Keratinocyte (primary cell): ENCODE results near the gene ZNF202. TPM values are rescaled to one million over a fixed set of nuclear protein-coding genes. Genes with fewer than 3 reads are reported as not detected.

Source experiments
- DNase-seq: peaks from one replicate; pipeline ENCODE4 v3.0.0-alpha.2; 2011; ENCODE audit warnings: low read depth, missing footprints, low spot score
- FAIRE-seq: peaks from 2 replicates; lab custom pipeline; 2011; peaks lifted over from hg19 to GRCh38; lab: Jason Lieb, UNC
- H2AFZ ChIP-seq: 2 replicates; pipeline ENCODE4 v1.6.0; 2012; ENCODE audit warnings: low read length, control low read depth, inconsistent platforms; ENCODE audit not compliant: control insufficient read depth
- H3K27ac ChIP-seq: 2 replicates; pipeline ENCODE4 v1.5.1; 2011; ENCODE audit warnings: low read length; ENCODE audit not compliant: control insufficient read depth, insufficient read depth
- H3K27me3 ChIP-seq: 3 replicates; pipeline ENCODE4 v1.6.0; 2011; ENCODE audit warnings: low read length; ENCODE audit not compliant: control insufficient read depth, insufficient read depth; ENCODE audit errors: extremely low read depth
- H3K36me3 ChIP-seq, 2 experiments: 2 replicates in 1 of 2; 3 replicates in 1 of 2; pipeline ENCODE4 v1.5.1; 2011; ENCODE audit warnings: low read length in 2 of 2, mild to moderate bottlenecking in 1 of 2; ENCODE audit not compliant: control insufficient read depth in 2 of 2, insufficient read depth in 2 of 2; ENCODE audit errors: extremely low read depth in 1 of 2
- H3K4me1 ChIP-seq: 3 replicates; pipeline ENCODE4 v1.5.1; 2011; ENCODE audit warnings: low read length; ENCODE audit not compliant: control insufficient read depth, insufficient read depth; ENCODE audit errors: extremely low read depth
- H3K4me2 ChIP-seq: 3 replicates; pipeline ENCODE4 v1.6.0; 2011; ENCODE audit warnings: low read depth, low read length; ENCODE audit not compliant: control insufficient read depth, insufficient read depth; ENCODE audit errors: extremely low read depth
- H3K4me3 ChIP-seq, 3 experiments: fragments of 200-600 bp in 1 of 3; sonication (generic) in 1 of 3; 2 replicates in 2 of 3; 3 replicates in 1 of 3; pipeline ENCODE4 v1.5.1; 2011 to 2016; ENCODE audit warnings: low read length in 3 of 3, mild to moderate bottlenecking in 3 of 3, control low read depth in 2 of 3, inconsistent platforms in 1 of 3, low read depth in 1 of 3, mixed read lengths in 1 of 3, mixed run types in 1 of 3, moderate library complexity in 1 of 3; ENCODE audit not compliant: control insufficient read depth in 2 of 3, insufficient read depth in 2 of 3; ENCODE audit errors: extremely low read depth in 1 of 3
- H3K79me2 ChIP-seq: 2 replicates; pipeline ENCODE4 v1.6.0; 2012; ENCODE audit warnings: low read length; ENCODE audit not compliant: control insufficient read depth, insufficient read depth
- H3K9ac ChIP-seq: 3 replicates; pipeline ENCODE4 v1.6.0; 2011; ENCODE audit warnings: low read length; ENCODE audit not compliant: control insufficient read depth, insufficient read depth; ENCODE audit errors: extremely low read depth
- H3K9me1 ChIP-seq: 3 replicates; pipeline ENCODE4 v1.6.0; 2011; ENCODE audit warnings: low read length; ENCODE audit not compliant: control insufficient read depth, insufficient read depth; ENCODE audit errors: extremely low read depth
- H3K9me3 ChIP-seq: 2 replicates; pipeline ENCODE4 v1.5.1; 2012; ENCODE audit warnings: low read depth, low read length; ENCODE audit not compliant: control insufficient read depth
- H4K20me1 ChIP-seq: 3 replicates; pipeline ENCODE4 v1.6.0; 2011; ENCODE audit warnings: low read length; ENCODE audit not compliant: control insufficient read depth, insufficient read depth; ENCODE audit errors: extremely low read depth
- CTCF ChIP-seq, 3 experiments: IDR thresholded peaks in 1 of 3; conservative IDR thresholded peaks in 1 of 3; optimal IDR thresholded peaks in 1 of 3; 2 replicates in 2 of 3; 3 replicates in 1 of 3; pipeline versions ENCODE3 to v1.5.1; 2011; ENCODE audit warnings: low read length in 3 of 3, mild to moderate bottlenecking in 3 of 3, moderate library complexity in 2 of 3, control low read depth in 1 of 3, inconsistent platforms in 1 of 3; ENCODE audit not compliant: insufficient read depth in 2 of 3; ENCODE audit errors: extremely low read depth in 1 of 3
- EZH2 ChIP-seq: IDR thresholded peaks from one replicate; pipeline ENCODE4 v1.6.1; 2012; ENCODE audit warnings: inconsistent platforms, mild to moderate bottlenecking, low read length, moderate library complexity
- dilution Hi-C: fragments of 300-500 bp; cut with MboI; formaldehyde crosslinking; loops from one replicate; pipeline ENCODE4 v1.7.0; 2020; ENCODE audit warnings: low sequenced_read_pairs; ENCODE audit not compliant: extremely low pct_ligation_motif_present
- polyA plus RNA-seq, 5 experiments: library from polyadenylated mRNA; depleted of rRNA in 3 of 5; stranded (reverse) in 3 of 5; stranded (forward) in 1 of 5; unstranded in 1 of 5; fragments of >200 nt; gene quantifications; 1 replicate in 1 of 5; 2 replicates in 3 of 5; 3 replicates in 1 of 5; pipeline versions ENCODE4 v1.2.1 to v1.2.3, GENCODE V29; 2011 to 2012; ENCODE audit warnings: missing spikeins in 2 of 5, low read depth in 1 of 5, low replicate concordance in 1 of 5

The ZNF202 gene
- polyA plus RNA-seq, 1 donor (not counting 4 experiments of a cell fraction or from before 2014, with no cell fraction given) = 11.4 TPM

- H3K9ac ChIP-seq = no peak overlapping the region
- H3K4me3 ChIP-seq = no peak overlapping the region
- H3K27ac ChIP-seq = no peak overlapping the region
- no peak overlapping the region for H3K4me2 ChIP-seq
- dilution Hi-C loops = no loop called here
- peaks cover 6% of the 10 kb centered on the region for H3K4me1 ChIP-seq
- H3K9me1 ChIP-seq = no peaks in the 10 kb centered on the region
- no peak for FAIRE-seq
- H4K20me1 ChIP-seq = no peaks in the 10 kb centered on the region
- H3K79me2 ChIP-seq = no peaks in the 10 kb centered on the region
- peak overlapping the region; percentile 36 for H2AFZ ChIP-seq
- H3K27me3 ChIP-seq = no peaks in the 10 kb centered on the region
- DNase-seq = no peak
- no peak for TF ChIP-seq CTCF (optimal IDR thresholded peaks at IDR 0.05 in 1 of 3, IDR thresholded peaks at IDR 0.05 in 1 of 3, conservative IDR thresholded peaks at IDR 0.05 in 1 of 3; ENCODE audit: extremely low read depth in 1 of 3, insufficient read depth in 2 of 3, low read length in 3 of 3)
- no peaks in the 10 kb centered on the region for H3K9me3 ChIP-seq
- no peaks in the 10 kb centered on the region for H3K36me3 ChIP-seq
Observed at GRCh38 chr11:123757976-123758375, 16.5 kb upstream of the ZNF202 start.

DNA sequence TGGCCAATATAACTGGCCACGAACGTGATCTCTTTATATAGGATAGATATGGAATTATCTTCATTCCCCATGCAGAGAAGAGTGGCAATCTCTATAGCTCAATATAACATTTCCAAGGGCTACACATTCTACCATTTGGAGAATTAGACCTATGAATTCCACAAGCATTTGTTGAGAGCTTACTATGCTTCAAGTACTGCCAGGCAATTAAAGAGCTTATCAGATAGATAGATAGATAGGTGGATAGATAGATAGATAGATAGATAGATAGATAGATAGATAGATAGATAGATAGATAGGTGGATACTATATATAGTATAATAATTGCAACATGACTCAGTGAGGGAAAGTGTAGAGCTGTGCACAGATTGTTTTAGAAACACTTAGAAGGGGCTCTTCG lies 14.4 kb upstream of the ZNF202 start:
- FAIRE-seq = no peak

More for the DNA sequence above, 14.4 kb upstream of the ZNF202 start:
- no peak overlapping the region for H3K9ac ChIP-seq
- H3K4me1 ChIP-seq = peaks cover 6% of the 10 kb centered on the region
- no peaks in the 10 kb centered on the region for H3K27me3 ChIP-seq
- H3K79me2 ChIP-seq = no peaks in the 10 kb centered on the region
- no peaks in the 10 kb centered on the region for H3K9me1 ChIP-seq
- H3K4me2 ChIP-seq = no peak overlapping the region
- no peaks in the 10 kb centered on the region for H3K36me3 ChIP-seq
- no peak for DNase-seq
- dilution Hi-C loops = no loop called here
- no peak overlapping the region for H3K4me3 ChIP-seq
- TF ChIP-seq CTCF (optimal IDR thresholded peaks at IDR 0.05 in 1 of 3, IDR thresholded peaks at IDR 0.05 in 1 of 3, conservative IDR thresholded peaks at IDR 0.05 in 1 of 3; ENCODE audit: extremely low read depth in 1 of 3, insufficient read depth in 2 of 3, low read length in 3 of 3) = no peak
- no peak for TF ChIP-seq EZH2
- no peaks in the 10 kb centered on the region for H3K9me3 ChIP-seq
- H2AFZ ChIP-seq = no peak overlapping the region
- H4K20me1 ChIP-seq = no peaks in the 10 kb centered on the region
- no peak overlapping the region for H3K27ac ChIP-seq
